ENCODE results near the gene PPP3CA.

PPP3CA gene

GRCh38 chr4:101066626-101067170, 280.6 kb downstream of the PPP3CA start:
- no peak for TF ChIP-seq CTCF (IDR thresholded peaks at IDR 0.05; ENCODE audit: control extremely low read depth, extremely low read depth, low read depth, missing control alignments)
- POLR2A ChIA-PET: no interaction called here
- no peak for DNase-seq (ENCODE audit: extremely low spot score)
- CTCF ChIA-PET: no interaction called here

GRCh38 chr4:101065935-101066485, 281.3 kb downstream of the PPP3CA start:
- no peak for TF ChIP-seq CTCF (IDR thresholded peaks at IDR 0.05; ENCODE audit: control extremely low read depth, extremely low read depth, low read depth, missing control alignments)
- POLR2A ChIA-PET: no interaction called here
- no peak for DNase-seq (ENCODE audit: extremely low spot score)
- CTCF ChIA-PET: no interaction called here

- ChIA-PET CTCF (no interaction called here), POLR2A (no interaction called here)
- DNase-seq (ENCODE audit: extremely low spot score): no peak
- no peak for TF ChIP-seq CTCF (IDR thresholded peaks at IDR 0.05; ENCODE audit: control extremely low read depth, extremely low read depth, low read depth, missing control alignments)
These were observed 282.0 kb downstream of the PPP3CA start for GRCh38 chr4:101065346-101065745.

GRCh38 chr4:101064541-101065180, 282.7 kb downstream of the PPP3CA start:
- POLR2A ChIA-PET: no interaction called here
- no peak for TF ChIP-seq CTCF (IDR thresholded peaks at IDR 0.05; ENCODE audit: control extremely low read depth, extremely low read depth, low read depth, missing control alignments)
- DNase-seq (ENCODE audit: extremely low spot score): no peak
- CTCF ChIA-PET: no interaction called here

- POLR2A ChIA-PET: no interaction called here
- DNase-seq (ENCODE audit: extremely low spot score): no peak
- CTCF ChIA-PET: no interaction called here
- no peak for TF ChIP-seq CTCF (IDR thresholded peaks at IDR 0.05; ENCODE audit: control extremely low read depth, extremely low read depth, low read depth, missing control alignments)
These were observed 291.9 kb downstream of the PPP3CA start for GRCh38 chr4:101055392-101055791.

- DNase-seq (ENCODE audit: extremely low spot score): no peak
- TF ChIP-seq CTCF (IDR thresholded peaks at IDR 0.05; ENCODE audit: control extremely low read depth, extremely low read depth, low read depth, missing control alignments): no peak
- CTCF ChIA-PET: interaction anchor here (0.9 to 1.1 kb wide), 2 partner anchors 22 to 123 kb away, joined by 3 to 4 read pairs; no protein-coding TSS in a partner anchor
- POLR2A ChIA-PET: no interaction called here
These were observed 296.5 kb downstream of the PPP3CA start for GRCh38 chr4:101050837-101051205.

Measured in GM10248 (cell line).